ENCODE measurements around the gene HDLBP.

HDLBP gene

DNA sequence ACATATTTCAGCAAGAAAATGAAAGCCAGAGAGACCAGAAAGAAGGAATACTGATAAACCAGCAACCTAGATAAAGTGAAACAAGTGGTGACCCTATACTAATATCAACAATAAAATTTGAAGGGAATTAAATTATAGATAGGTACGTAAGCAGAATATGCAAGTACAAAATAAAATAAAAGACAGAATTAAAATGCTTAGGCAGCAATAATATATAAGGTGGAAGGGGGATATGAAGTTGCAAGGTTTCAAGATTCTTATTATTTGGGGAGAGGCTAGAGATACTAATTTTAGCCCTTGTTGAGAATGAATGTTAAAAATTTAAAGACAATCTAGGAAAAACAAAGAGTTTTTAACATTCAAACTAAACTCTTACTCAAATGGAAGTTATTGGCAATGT lies 39.6 kb downstream of the HDLBP start:
- no peak for DNase-seq (ENCODE audit: low read depth in 2 of 2)

- no peak for DNase-seq (ENCODE audit: low read depth in 2 of 2)
Measured at GRCh38 chr2:241275504-241275903, 40.0 kb downstream of the HDLBP start.

DNA sequence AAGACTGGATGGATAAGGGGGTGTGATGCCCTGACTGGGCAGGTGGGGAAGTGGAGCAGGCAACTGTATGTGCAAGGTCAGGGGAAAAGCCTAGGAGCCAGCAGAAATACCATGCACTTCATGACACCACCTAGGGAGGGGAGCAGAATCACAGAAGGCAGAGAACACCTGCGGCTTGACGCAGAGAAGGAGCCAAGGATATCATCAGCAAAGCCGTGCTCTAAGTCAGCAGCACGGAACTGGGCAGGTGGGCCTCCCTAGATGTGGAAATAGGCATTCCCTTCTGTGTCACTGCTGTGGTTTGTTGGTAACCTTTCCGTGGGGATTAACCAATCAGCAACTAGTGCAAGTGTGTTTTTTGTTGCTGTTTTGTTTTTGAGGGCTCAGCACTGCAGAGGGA lies 41.3 kb downstream of the HDLBP start:
- no peak for DNase-seq (ENCODE audit: low read depth in 2 of 2)

DNA sequence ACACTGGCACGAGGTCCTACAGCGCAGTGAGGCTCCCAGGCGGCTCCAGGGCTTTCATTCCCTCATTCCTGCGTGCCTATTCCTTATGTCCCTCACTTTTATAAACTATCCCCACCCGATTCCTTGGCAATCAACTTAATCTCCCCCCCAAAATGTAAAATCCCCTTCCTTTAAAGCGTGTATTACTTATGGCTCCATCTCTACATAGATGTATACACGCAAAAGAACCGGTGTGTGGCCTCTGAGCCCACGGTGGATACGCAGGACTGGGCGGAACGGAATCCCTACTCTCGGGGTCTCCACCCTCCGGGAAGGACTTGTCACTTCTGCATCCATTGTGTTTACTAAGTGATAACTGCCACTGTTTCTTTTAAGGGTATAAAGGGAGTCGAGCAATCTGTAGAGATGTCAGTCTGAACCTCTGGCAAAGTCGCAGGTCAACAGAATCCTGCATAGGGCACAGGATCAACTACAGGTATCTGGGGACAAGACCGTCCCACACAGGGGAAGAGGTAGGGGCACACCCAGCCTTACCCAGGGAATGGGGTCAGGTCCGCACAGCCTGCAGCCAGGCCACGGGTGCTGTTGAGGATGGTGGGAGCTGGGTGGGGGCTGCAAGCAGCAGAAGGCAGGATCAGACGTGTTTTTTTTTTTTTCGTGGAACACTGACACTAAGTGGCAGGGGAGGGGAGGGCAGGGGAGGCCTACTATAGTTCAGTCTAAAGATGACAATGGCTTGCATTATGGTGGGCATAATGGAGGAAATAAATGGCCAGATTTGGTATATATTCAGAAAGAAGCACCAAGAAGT lies 42.1 kb downstream of the HDLBP start:
- no peak for DNase-seq (ENCODE audit: low read depth in 2 of 2)

DNA sequence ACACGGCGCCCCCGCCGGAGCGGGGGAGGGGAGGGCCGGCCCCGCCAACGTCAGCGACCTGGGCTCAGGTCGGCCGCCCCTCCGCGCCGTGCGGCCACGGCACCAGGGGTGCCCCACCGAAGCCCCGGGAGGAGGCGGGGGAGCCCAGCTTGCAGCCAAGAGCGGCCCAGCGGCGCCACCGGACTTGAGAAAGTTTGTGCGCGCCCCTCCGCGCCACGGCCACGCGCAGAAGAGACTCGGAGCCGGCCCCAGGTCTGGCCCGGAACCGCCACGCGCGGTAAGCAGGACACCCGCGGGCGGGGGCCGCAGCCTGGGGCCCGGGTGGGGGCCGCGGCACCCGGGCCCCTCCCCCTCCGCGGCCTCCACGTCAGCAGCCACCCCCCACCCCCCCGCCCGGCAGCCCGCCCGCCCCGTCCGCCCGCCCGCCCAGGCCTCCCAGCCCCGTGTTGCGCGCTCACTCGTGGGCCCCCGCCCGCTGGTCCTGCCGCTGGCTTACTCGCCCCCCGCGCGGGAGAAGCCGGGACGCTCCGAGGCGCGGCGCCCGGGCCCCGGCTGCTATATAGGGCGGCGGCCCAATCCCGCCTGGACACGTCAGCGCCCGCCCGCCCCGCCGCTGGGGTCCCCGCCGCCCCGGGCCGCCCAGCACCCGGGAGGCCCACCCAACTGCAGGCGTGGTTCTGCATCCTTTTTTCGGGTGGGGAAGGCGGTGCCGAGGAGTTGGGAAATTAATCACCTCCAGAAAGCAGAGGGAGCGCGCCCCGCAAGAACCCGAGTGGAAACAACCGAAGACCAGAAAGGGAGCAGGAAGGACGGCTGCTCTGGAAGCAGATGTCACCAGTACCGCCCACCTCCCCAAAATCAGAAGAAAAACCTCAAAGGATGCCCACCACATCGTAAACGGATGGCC lies 42.9 kb downstream of the HDLBP start:
- peak; percentile 20 to 29 for DNase-seq (ENCODE audit: low read depth in 2 of 2)

DNA sequence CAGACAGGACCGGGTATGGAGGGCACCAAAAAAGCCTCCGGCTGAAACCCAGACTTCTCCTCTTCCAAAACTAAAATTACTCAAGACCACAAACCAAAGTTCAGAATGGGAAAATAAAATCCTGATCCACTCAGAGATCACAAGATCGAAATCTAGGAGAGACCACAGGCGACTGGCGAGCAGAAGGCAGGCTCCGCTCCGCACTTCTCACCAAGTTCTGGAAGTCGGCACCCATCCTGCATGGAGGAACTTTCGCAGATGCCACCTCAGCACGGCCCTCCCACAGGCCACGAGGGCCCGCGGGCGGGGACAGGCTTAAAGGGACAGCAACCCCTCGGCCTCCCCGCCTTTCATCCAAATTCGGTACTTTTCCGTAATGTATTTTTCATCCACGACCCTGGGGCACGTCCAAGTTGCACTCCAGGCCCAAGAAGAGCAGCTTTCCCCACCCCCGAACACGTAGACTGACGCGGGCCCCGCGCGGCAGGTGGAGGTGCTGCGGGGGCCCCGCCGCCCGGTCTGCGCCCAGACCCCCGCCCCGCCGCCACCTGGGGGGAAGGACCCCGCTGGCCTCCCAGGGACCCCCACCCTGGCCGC lies 43.7 kb downstream of the HDLBP start:
- DNase-seq (ENCODE audit: low read depth in 2 of 2) = peak; percentile 18 to 26

- DNase-seq (ENCODE audit: low read depth in 2 of 2) = no peak
Measured at GRCh38 chr2:241270531-241270930, 44.9 kb downstream of the HDLBP start.

- no peak for DNase-seq (ENCODE audit: low read depth in 2 of 2)
Measured at GRCh38 chr2:241269707-241270520, 45.6 kb downstream of the HDLBP start.

- no peak for DNase-seq (ENCODE audit: low read depth in 2 of 2)
Measured at GRCh38 chr2:241268716-241269445, 46.6 kb downstream of the HDLBP start.

GRCh38 chr2:241268306-241268705 lies 47.2 kb downstream of the HDLBP start:
- no peak for DNase-seq (ENCODE audit: low read depth in 2 of 2)

DNA sequence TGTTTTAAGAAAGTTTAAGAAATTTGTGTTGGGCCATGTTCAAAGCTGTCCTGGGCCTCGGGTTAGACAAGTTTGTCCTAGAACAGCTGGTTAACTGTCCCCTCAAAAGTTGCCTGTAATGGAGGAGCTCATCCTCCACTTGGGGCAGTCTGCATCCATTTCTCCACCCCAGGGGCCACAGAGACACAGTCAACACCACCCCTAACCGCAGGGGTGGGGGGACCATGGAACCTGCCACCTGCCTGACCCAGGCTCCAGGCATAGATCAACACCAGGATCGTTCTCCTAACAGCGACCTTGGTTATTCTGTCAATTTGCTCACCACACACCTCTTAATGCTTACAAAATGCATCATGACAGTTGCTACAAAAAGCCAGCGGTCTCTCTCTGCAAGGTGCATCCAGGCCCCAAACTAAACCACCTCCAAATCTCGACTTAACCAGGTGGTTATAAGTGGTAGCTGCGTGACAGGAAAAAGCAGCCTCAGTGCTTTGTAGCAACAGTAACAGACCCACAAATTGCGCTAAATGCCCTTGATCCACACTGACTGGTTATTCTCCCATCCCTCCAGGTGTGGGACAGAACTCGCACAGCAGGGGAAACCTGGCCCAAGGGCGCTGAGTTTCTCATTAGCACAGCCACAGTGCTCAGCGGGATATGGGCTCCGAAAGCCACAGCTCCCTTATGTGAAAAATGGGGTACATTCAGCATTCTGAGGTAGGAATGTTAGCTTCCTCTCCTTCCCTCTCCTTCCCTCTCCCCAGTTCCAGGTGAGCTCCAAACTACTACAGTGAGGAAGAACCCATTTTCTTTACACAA lies 48.0 kb downstream of the HDLBP start:
- no peak for DNase-seq (ENCODE audit: low read depth in 2 of 2)

GRCh38 chr2:241265506-241265905 lies 50.0 kb downstream of the HDLBP start:
- no peak for DNase-seq (ENCODE audit: low read depth in 2 of 2)

DNA sequence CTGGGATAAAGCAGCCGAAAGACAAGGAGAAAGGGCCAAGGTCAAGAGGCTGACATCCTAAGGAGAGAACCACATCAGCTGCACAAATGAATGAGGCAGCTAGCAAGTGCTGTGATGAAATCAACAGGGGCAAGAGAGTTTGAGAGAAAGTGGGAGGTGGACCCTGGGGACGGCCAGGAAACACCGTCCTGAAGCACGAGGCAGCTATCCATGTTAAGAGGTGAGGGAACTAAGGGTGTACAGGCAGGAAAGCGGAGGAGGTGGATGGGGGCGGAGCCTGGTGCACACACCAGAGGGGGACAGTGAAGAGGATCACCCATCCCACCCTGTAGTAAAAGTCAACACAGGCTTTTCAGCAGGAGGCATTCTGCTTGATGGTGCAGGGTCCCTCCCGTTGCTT lies 52.4 kb downstream of the HDLBP start:
- no peak for DNase-seq (ENCODE audit: low read depth in 2 of 2)

DNA sequence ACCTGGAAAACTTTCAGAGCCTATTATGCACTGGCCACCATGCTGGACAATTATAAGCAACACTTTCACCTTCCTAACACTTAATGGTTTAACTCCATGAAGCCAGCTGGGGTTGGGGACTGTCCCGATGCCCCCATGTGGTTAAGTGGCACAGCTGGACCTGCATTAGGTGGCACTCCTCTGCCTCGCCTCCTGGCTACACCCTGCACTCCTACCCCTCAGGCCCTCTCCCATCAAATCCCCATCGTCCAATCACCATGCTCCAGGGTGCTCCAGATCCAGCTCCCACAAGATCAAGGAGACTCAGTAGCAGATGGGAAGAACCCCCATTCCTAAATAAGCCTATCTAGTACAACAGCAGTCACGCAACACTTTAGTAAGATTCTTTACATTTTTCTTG lies 53.8 kb downstream of the HDLBP start:
- DNase-seq (ENCODE audit: low read depth in 2 of 2) = no peak

DNA sequence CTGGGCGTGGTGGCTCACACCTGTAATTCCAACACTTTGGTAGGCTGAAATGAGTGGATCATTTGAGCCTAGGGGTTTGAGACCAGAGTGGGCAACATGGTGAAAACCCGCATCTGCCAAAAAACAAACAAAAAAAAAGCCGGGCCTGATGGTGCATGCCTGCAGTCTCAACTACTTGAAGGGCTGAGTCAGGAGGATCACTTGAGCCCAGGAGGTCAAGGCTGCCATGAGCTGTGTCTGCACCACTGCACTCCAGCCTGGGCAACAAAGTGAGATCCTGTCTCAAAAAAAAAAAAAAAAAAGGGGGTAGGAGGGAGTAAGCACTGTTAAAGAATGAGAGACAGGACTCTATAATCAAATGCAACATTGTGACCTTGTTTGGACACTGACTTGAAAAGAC lies 54.6 kb downstream of the HDLBP start:
- no peak for DNase-seq (ENCODE audit: low read depth in 2 of 2)

GRCh38 chr2:241258505-241259280 lies 56.8 kb downstream of the HDLBP start:
- no peak for DNase-seq (ENCODE audit: low read depth in 2 of 2)

DNA sequence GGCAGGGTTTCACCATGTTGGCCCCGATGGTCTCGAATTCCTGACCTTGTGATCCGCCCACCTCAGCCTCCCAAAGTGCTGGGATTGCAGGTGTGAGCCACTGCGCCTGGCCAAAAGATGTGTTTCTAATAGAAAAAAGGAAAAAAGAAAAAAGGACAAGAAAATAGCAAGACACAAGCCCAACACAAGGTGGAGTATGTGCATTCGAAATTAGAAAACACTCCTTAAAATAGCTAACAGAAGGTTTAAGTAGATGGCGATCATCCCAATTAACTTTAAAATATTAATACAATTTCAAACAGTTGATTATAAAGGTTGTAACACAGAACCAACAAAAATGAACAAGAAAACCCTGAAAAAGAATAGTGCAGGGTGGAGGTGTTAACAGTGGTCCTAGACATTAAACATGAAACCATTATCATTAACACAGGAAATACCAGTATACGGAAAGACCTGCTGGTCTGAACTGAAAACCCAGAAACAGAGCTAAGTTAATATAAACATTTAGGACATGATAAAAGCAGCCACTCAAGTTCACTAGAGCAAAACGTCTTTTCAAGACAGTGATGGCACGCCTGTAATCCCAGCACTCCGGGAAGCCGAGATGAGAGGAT lies 57.9 kb downstream of the HDLBP start:
- DNase-seq (ENCODE audit: low read depth in 2 of 2) = no peak

GRCh38 chr2:241256168-241256545 lies 59.3 kb downstream of the HDLBP start:
- DNase-seq (ENCODE audit: low read depth in 2 of 2) = no peak

Measured in activated CD8-positive, alpha-beta memory T cell treated with anti-CD3 and anti-CD28 coated beads for 4 hours (primary cell).